Tibial artery (tissue), 4 donors: ENCODE data around the gene TMEM236.

Source experiments
- DNase-seq, 2 donors: peaks; one replicate each; pipeline ENCODE4 v3.0.0-alpha.2; 2019
- H3K27ac ChIP-seq, 2 donors: fragments of 200-600 bp; sonication (generic) in 1 of 2; 1 replicate in 1 of 2; 2 replicates in 1 of 2; pipeline ENCODE4 v1.5.1; 2018 to 2019; ENCODE audit warnings: mild to moderate bottlenecking in 1 of 2
- H3K27me3 ChIP-seq, 2 donors: fragments of 200-600 bp; sonication (generic) in 1 of 2; one replicate each; pipeline versions ENCODE4 v1.5.1 to v1.6.0; 2016 to 2019
- H3K36me3 ChIP-seq, 3 donors: fragments of 200-600 bp; sonication (generic) in 2 of 3; one replicate each; pipeline ENCODE4 v1.5.1; 2016 to 2019; ENCODE audit warnings: mild to moderate bottlenecking in 2 of 3
- H3K4me1 ChIP-seq, 4 donors: fragments of 200-600 bp; sonication (generic) in 2 of 4; 1 replicate in 3 of 4; 2 replicates in 1 of 4; pipeline ENCODE4 v1.5.1; 2016 to 2019
- H3K4me3 ChIP-seq, 2 donors: fragments of 200-600 bp; sonication (generic) in 1 of 2; 1 replicate in 1 of 2; 2 replicates in 1 of 2; pipeline ENCODE4 v1.5.1; 2018 to 2019; ENCODE audit warnings: mild to moderate bottlenecking in 2 of 2
- H3K9me3 ChIP-seq, 3 donors: fragments of 200-600 bp; sonication (generic) in 1 of 3; one replicate each; pipeline ENCODE4 v1.5.1; 2016 to 2019
- CTCF ChIP-seq, 2 experiments: fragments of 200-600 bp in 1 of 2; fragments of 450-650 bp in 1 of 2; IDR thresholded peaks; one replicate each; pipeline ENCODE4 v1.5.1; 2017 to 2019; ENCODE audit warnings: antibody characterized with exemption in 2 of 2, mild to moderate bottlenecking in 1 of 2, moderate library complexity in 1 of 2
- intact Hi-C: fragments of 100-400 bp; cut with DNase I; formaldehyde crosslinking; loops from one replicate; pipeline ENCODE4 v1.15.0; 2023; ENCODE audit warnings: low total_unique reads

TMEM236 gene

GRCh38 chr10:17758200-17758599, 6.2 kb downstream of the TMEM236 start:
- no peaks in the 10 kb centered on the region for H3K27me3 ChIP-seq
- no peaks in the 10 kb centered on the region for H3K36me3 ChIP-seq
- no peaks in the 10 kb centered on the region for H3K4me1 ChIP-seq
- H3K27ac ChIP-seq: no peak overlapping the region
- no peaks in the 10 kb centered on the region for H3K9me3 ChIP-seq
- no peak for TF ChIP-seq CTCF (IDR thresholded peaks at IDR 0.05)
- no peak for DNase-seq
- intact Hi-C loops: no loop called here
- H3K4me3 ChIP-seq: no peak overlapping the region

- intact Hi-C loops: no loop called here
- no peaks in the 10 kb centered on the region for H3K4me1 ChIP-seq
- DNase-seq: no peak
- no peaks in the 10 kb centered on the region for H3K9me3 ChIP-seq
- H3K36me3 ChIP-seq: no peaks in the 10 kb centered on the region
- no peak overlapping the region for H3K4me3 ChIP-seq
- H3K27me3 ChIP-seq: no peaks in the 10 kb centered on the region
- no peak for TF ChIP-seq CTCF (IDR thresholded peaks at IDR 0.05)
- no peak overlapping the region for H3K27ac ChIP-seq
Observed at GRCh38 chr10:17758896-17759295, 6.9 kb downstream of the TMEM236 start.

- Histone ChIP-seq H3K27me3 (no peaks in the 10 kb centered on the region), H3K4me3 (no peak overlapping the region), H3K27ac (no peak overlapping the region), H3K36me3 (no peaks in the 10 kb centered on the region), H3K9me3 (no peaks in the 10 kb centered on the region), H3K4me1 (no peaks in the 10 kb centered on the region)
- DNase-seq: no peak
- no peak for TF ChIP-seq CTCF (IDR thresholded peaks at IDR 0.05)
- intact Hi-C loops: no loop called here
Observed at GRCh38 chr10:17764142-17764541, 12.1 kb downstream of the TMEM236 start.

- no peaks in the 10 kb centered on the region for H3K4me1 ChIP-seq
Observed at GRCh38 chr10:17765602-17766001, 13.6 kb downstream of the TMEM236 start.

GRCh38 chr10:17766731-17767130, 14.7 kb downstream of the TMEM236 start:
- no peak for DNase-seq
- no peaks in the 10 kb centered on the region for H3K9me3 ChIP-seq
- H3K4me1 ChIP-seq: no peaks in the 10 kb centered on the region
- H3K36me3 ChIP-seq: no peaks in the 10 kb centered on the region
- H3K4me3 ChIP-seq: no peak overlapping the region
- no peak overlapping the region for H3K27ac ChIP-seq
- intact Hi-C loops: no loop called here
- TF ChIP-seq CTCF (IDR thresholded peaks at IDR 0.05): no peak
- H3K27me3 ChIP-seq: no peaks in the 10 kb centered on the region

More at GRCh38 chr10:17765602-17766001, 13.6 kb downstream of the TMEM236 start:
- Histone ChIP-seq H3K4me3 (no peak overlapping the region), H3K36me3 (no peaks in the 10 kb centered on the region), H3K9me3 (no peaks in the 10 kb centered on the region), H3K27ac (no peak overlapping the region), H3K27me3 (no peaks in the 10 kb centered on the region)
- no peak for DNase-seq
- intact Hi-C loops: no loop called here
- TF ChIP-seq CTCF (IDR thresholded peaks at IDR 0.05): no peak

- TF ChIP-seq CTCF (IDR thresholded peaks at IDR 0.05): no peak
- intact Hi-C loops: no loop called here
- H3K9me3 ChIP-seq: no peaks in the 10 kb centered on the region
- H3K4me1 ChIP-seq: no peaks in the 10 kb centered on the region
- H3K27me3 ChIP-seq: no peaks in the 10 kb centered on the region
- DNase-seq: no peak
- H3K36me3 ChIP-seq: no peaks in the 10 kb centered on the region
- no peak overlapping the region for H3K27ac ChIP-seq
- no peak overlapping the region for H3K4me3 ChIP-seq
Observed at GRCh38 chr10:17768496-17768895, 16.5 kb downstream of the TMEM236 start.
